ENCODE measurements around the gene DOCK9. TPM values are rescaled to one million over a fixed set of nuclear protein-coding genes. Genes with fewer than 3 reads are reported as not detected.
A peak's percentile ranks its signal among the peaks of the same experiment; 100 is the strongest.

DOCK9 gene
- total RNA-seq, 2 experiments from 2014 or later: 129 to 132 TPM

DNA sequence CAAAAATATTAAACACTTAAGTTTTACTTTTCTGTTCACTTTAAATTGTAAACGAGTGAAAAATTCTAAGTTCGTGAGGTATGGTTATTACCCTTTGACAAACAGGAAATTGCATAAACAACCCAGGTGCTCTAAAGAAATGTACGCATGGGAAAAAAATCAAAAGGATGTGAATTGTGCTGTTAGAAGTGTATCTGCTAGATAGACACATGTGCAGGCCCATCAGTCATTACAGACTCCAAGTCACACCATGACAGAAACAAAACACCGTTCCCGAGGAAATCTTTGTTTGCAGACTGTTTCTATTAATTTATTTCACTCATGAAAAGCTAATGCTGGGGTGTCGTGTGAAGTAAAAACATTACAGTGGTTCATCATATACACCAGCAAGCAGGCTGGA lies 17.0 kb upstream of the DOCK9 start:
- peak overlapping the region; percentile 6 for H3K4me3 Mint-ChIP-seq
- H3K9me3 Mint-ChIP-seq: no peaks in the 10 kb centered on the region
- peaks cover 64% of the 10 kb centered on the region for H3K4me1 Mint-ChIP-seq
- peak; percentile 32 for DNase-seq
- H3K36me3 Mint-ChIP-seq (ENCODE audit: low read depth): peaks cover 42% of the 10 kb centered on the region
- H3K27ac Mint-ChIP-seq: peak overlapping the region; percentile 82
- ChIA-PET CTCF (interaction anchor here (0.9 kb wide), 1 partner anchor 10 kb away, joined by 3 read pairs; no protein-coding TSS in a partner anchor), POLR2A (no interaction called here)
- H3K27me3 Mint-ChIP-seq: no peaks in the 10 kb centered on the region

- ChIA-PET CTCF (interaction anchor here (0.9 kb wide), 1 partner anchor 9 kb away, joined by 3 read pairs; no protein-coding TSS in a partner anchor), POLR2A (no interaction called here)
- Mint-ChIP-seq H3K27me3 (no peaks in the 10 kb centered on the region), H3K27ac (no peak overlapping the region), H3K9me3 (no peaks in the 10 kb centered on the region), H3K4me1 (peaks cover 61% of the 10 kb centered on the region), H3K4me3 (no peak overlapping the region), H3K36me3 (ENCODE audit: low read depth) (peaks cover 45% of the 10 kb centered on the region)
- DNase-seq: no peak
Observed at GRCh38 chr13:98994080-98994479, 16.2 kb upstream of the DOCK9 start.

- H3K4me1 Mint-ChIP-seq: peaks cover 52% of the 10 kb centered on the region
- ChIA-PET POLR2A (no interaction called here), CTCF (interaction anchor here (1.1 to 1.5 kb wide), 2 partner anchors 11 to 36 kb away, joined by 3 to 4 read pairs; no protein-coding TSS in a partner anchor)
- H3K4me3 Mint-ChIP-seq: no peak overlapping the region
- peaks cover 38% of the 10 kb centered on the region for H3K36me3 Mint-ChIP-seq (ENCODE audit: low read depth)
- DNase-seq: no peak
- no peaks in the 10 kb centered on the region for H3K9me3 Mint-ChIP-seq
- no peak overlapping the region for H3K27ac Mint-ChIP-seq
- no peaks in the 10 kb centered on the region for H3K27me3 Mint-ChIP-seq
Observed at GRCh38 chr13:98992355-98992754, 14.5 kb upstream of the DOCK9 start.

DNA sequence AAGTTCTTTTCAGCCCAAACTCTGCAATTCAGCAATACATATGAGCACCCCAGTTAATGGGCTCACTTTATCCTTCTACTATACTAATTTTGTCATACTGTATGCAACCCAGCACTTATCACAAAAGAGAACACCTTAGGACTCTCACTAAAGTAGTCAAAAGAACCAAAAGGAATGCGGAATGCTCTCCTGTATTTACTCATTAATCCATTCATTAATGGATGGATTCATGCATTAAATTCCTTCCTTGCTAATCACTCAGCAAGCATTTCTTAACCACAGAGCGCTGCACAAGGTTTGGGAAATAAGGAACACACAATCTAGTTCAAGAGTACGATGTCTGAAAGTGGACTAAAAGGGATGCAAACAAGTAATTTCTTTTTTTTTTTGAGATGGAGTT lies 12.8 kb upstream of the DOCK9 start:
- no peak for DNase-seq
- ChIA-PET CTCF (no interaction called here), POLR2A (no interaction called here)
- H3K9me3 Mint-ChIP-seq: no peaks in the 10 kb centered on the region
- peaks cover 30% of the 10 kb centered on the region for H3K36me3 Mint-ChIP-seq (ENCODE audit: low read depth)
- H3K4me1 Mint-ChIP-seq: peaks cover 40% of the 10 kb centered on the region
- H3K27me3 Mint-ChIP-seq: no peaks in the 10 kb centered on the region
- no peak overlapping the region for H3K27ac Mint-ChIP-seq
- H3K4me3 Mint-ChIP-seq: no peak overlapping the region

DNA sequence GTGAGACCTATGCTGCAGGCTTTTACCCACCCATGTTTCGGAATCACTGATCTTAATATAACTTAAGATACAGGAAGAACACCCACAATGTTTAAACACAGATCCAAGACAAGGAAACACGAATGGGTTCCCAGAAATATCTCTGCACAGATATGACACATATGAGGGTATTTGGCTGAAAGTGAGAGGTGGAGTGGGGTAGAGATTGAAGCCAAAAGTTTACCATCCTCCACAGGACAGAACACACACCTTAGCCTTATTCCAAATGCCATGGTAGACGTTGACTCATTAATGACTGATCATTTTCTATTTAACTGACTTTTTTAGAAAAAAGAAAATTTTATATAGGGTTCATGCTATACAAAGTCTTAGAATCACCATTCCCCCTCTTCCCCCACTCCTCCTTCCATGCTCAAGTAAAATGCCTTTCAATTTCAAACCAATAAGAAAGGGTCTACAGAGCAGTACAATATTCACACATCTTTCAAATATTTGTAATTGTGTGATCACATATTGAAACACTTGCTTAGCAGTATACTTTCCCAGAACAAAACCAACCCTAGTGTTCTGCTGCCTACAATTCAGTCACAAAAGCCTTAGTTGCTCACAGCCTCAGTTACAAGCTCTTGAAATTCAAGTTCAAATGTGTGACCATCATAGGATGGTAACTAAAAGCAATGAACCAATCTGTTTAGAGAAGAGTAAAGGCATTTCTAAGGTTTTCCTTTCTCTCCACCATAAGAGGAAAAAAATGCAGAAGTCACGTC lies 11.8 kb upstream of the DOCK9 start:
- H3K27me3 Mint-ChIP-seq: no peaks in the 10 kb centered on the region
- H3K4me3 Mint-ChIP-seq: no peak overlapping the region
- no peak overlapping the region for H3K27ac Mint-ChIP-seq
- peaks cover 25% of the 10 kb centered on the region for H3K36me3 Mint-ChIP-seq (ENCODE audit: low read depth)
- H3K9me3 Mint-ChIP-seq: no peaks in the 10 kb centered on the region
- POLR2A ChIA-PET: no interaction called here
- H3K4me1 Mint-ChIP-seq: peaks cover 34% of the 10 kb centered on the region
- CTCF ChIA-PET: interaction anchor here (0.6 kb wide), 1 partner anchor 38 kb away, joined by 3 read pairs; no protein-coding TSS in a partner anchor
- no peak for DNase-seq

- Mint-ChIP-seq H3K27ac (no peak overlapping the region), H3K9me3 (no peaks in the 10 kb centered on the region), H3K4me1 (peaks cover 36% of the 10 kb centered on the region), H3K4me3 (no peak overlapping the region), H3K36me3 (ENCODE audit: low read depth) (peaks cover 28% of the 10 kb centered on the region), H3K27me3 (no peaks in the 10 kb centered on the region)
- ChIA-PET POLR2A (no interaction called here), CTCF (no interaction called here)
- DNase-seq: no peak
Observed at GRCh38 chr13:98988780-98989179, 10.9 kb upstream of the DOCK9 start.

DNA sequence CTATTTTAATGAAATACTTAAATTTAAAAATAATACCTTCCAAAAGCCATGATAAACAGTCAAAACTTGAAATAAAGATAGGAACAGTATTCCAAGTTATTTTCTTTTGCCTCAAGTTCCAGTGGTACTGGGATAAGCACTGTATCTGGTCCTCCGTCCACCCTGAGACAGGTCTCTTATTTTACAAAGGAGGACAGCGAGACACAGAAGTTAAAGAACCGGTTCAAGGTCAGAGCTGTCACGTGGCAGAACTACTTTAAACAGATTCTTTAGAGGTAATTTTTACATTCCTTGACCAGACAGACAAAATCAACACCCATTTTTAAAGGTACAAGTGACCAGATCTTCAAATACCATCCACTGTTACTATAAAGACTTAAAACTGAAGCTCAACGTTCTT lies 10.4 kb upstream of the DOCK9 start:
- Mint-ChIP-seq H3K4me3 (no peak overlapping the region), H3K27me3 (no peaks in the 10 kb centered on the region), H3K27ac (no peak overlapping the region), H3K9me3 (no peaks in the 10 kb centered on the region), H3K4me1 (peaks cover 34% of the 10 kb centered on the region), H3K36me3 (ENCODE audit: low read depth) (peaks cover 25% of the 10 kb centered on the region)
- CTCF ChIA-PET: interaction anchor here (0.5 kb wide), 1 partner anchor 700 kb away, joined by 3 read pairs; no protein-coding TSS in a partner anchor
- POLR2A ChIA-PET: no interaction called here
- DNase-seq: no peak

- H3K27ac Mint-ChIP-seq: no peak overlapping the region
- POLR2A ChIA-PET: no interaction called here
- DNase-seq: no peak
Observed at GRCh38 chr13:98987275-98987674, 9.4 kb upstream of the DOCK9 start.

GRCh38 chr13:98986226-98986846 lies 8.5 kb upstream of the DOCK9 start:
- no peak overlapping the region for H3K4me3 Mint-ChIP-seq

More at GRCh38 chr13:98987275-98987674, 9.4 kb upstream of the DOCK9 start:
- no peaks in the 10 kb centered on the region for H3K27me3 Mint-ChIP-seq
- H3K36me3 Mint-ChIP-seq (ENCODE audit: low read depth): peaks cover 20% of the 10 kb centered on the region
- no peak overlapping the region for H3K4me3 Mint-ChIP-seq
- H3K4me1 Mint-ChIP-seq: peaks cover 38% of the 10 kb centered on the region
- CTCF ChIA-PET: interaction anchor here (0.7 to 1.3 kb wide), 4 partner anchors 9 to 14 kb away, joined by 3 to 4 read pairs (median 4); no protein-coding TSS in a partner anchor
- no peaks in the 10 kb centered on the region for H3K9me3 Mint-ChIP-seq

DNA sequence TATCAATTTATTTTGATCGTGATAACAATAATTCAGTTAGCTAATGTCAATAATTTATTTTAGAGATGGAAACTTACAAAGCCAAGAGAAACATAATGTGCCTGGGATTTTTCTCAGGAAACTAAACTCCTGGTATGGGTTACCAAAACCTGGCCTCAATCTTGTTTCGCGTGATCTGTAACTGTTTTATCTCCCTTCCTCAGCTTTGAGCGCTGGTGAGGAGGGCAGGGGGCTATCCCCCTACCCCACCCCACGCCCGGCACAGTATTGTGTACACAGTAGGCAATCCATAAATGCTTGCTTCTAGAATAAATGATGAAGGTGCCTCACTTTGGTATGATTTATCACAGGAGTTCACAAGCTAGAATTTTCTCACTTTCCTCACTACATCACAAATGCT lies 7.7 kb upstream of the DOCK9 start:
- Mint-ChIP-seq H3K4me3 (no peak overlapping the region), H3K27me3 (no peaks in the 10 kb centered on the region), H3K36me3 (ENCODE audit: low read depth) (peaks cover 21% of the 10 kb centered on the region), H3K9me3 (no peaks in the 10 kb centered on the region), H3K27ac (no peak overlapping the region), H3K4me1 (peaks cover 52% of the 10 kb centered on the region)
- POLR2A ChIA-PET: no interaction called here
- DNase-seq: no peak
- CTCF ChIA-PET: interaction anchor here (1.0 to 2.3 kb wide), 7 partner anchors 9 to 95 kb away, joined by 3 to 6 read pairs (median 3); no protein-coding TSS in a partner anchor

More at GRCh38 chr13:98986226-98986846, 8.5 kb upstream of the DOCK9 start:
- H3K36me3 Mint-ChIP-seq (ENCODE audit: low read depth): peaks cover 21% of the 10 kb centered on the region
- no peaks in the 10 kb centered on the region for H3K9me3 Mint-ChIP-seq
- DNase-seq: no peak
- H3K4me1 Mint-ChIP-seq: peaks cover 48% of the 10 kb centered on the region
- ChIA-PET CTCF (interaction anchor here (1.0 to 2.3 kb wide), 5 partner anchors 10 to 25 kb away, joined by 3 to 6 read pairs (median 4); no protein-coding TSS in a partner anchor), POLR2A (no interaction called here)
- H3K27me3 Mint-ChIP-seq: no peaks in the 10 kb centered on the region
- no peak overlapping the region for H3K27ac Mint-ChIP-seq

GRCh38 chr13:98984983-98985382 lies 7.1 kb upstream of the DOCK9 start:
- peaks cover 16% of the 10 kb centered on the region for H3K36me3 Mint-ChIP-seq (ENCODE audit: low read depth)
- POLR2A ChIA-PET: no interaction called here
- CTCF ChIA-PET: interaction anchor here (1.3 to 2.3 kb wide), 5 partner anchors 10 to 95 kb away, joined by 3 to 6 read pairs (median 3); no protein-coding TSS in a partner anchor

DNA sequence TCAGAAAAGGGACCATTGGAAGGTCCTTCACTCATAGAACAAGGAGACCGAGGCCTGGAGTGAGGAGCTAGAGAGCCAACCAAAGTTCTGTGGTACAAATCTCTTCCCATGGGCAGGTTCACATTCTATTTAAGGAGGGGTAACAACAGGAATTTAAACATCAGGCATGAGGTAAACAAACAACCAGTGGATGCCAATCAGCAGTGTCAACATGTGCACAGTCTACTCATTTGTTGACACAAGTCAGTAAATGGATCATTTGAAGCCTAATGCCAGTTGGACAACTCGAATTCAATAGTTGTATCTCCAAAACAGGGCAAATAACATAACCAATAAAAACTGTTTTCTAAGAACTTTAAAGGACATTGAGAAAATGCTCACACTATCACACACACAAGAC lies 6.3 kb upstream of the DOCK9 start:
- H3K4me1 Mint-ChIP-seq: peaks cover 45% of the 10 kb centered on the region
- H3K27ac Mint-ChIP-seq: no peak overlapping the region

More at GRCh38 chr13:98984983-98985382, 7.1 kb upstream of the DOCK9 start:
- H3K27ac Mint-ChIP-seq: no peak overlapping the region
- no peak overlapping the region for H3K4me3 Mint-ChIP-seq
- DNase-seq: no peak
- no peaks in the 10 kb centered on the region for H3K27me3 Mint-ChIP-seq
- H3K9me3 Mint-ChIP-seq: no peaks in the 10 kb centered on the region
- H3K4me1 Mint-ChIP-seq: peaks cover 50% of the 10 kb centered on the region

DNA sequence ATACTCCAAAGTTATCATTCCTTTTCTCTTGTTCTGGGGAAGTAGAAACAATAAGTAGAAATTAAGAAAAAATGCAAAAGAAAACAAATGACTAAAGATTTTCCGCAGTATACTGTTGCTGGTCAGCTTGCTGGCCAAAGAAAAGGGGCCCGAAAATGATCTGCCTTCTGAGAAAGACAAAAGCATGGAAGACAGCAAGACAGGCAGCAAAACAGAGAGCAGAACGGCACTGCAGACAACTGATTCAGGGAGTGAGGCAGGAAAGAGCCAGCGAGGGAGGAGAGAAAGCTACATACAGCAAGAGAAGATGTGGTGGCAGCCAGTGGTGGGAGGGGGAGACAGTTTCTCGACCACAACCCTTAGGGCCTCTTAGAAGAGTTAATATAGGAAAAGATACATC lies 5.3 kb upstream of the DOCK9 start:
- Mint-ChIP-seq H3K36me3 (ENCODE audit: low read depth) (peaks cover 11% of the 10 kb centered on the region), H3K4me1 (peaks cover 40% of the 10 kb centered on the region), H3K4me3 (no peak overlapping the region), H3K27me3 (no peaks in the 10 kb centered on the region), H3K9me3 (no peaks in the 10 kb centered on the region), H3K27ac (no peak overlapping the region)
- ChIA-PET POLR2A (no interaction called here), CTCF (interaction anchor here (1.1 kb wide), 1 partner anchor 13 kb away, joined by 3 read pairs; no protein-coding TSS in a partner anchor)
- DNase-seq: no peak

More for the DNA sequence above, 6.3 kb upstream of the DOCK9 start:
- H3K9me3 Mint-ChIP-seq: no peaks in the 10 kb centered on the region
- CTCF ChIA-PET: interaction anchor here (2.3 kb wide), 1 partner anchor 13 kb away, joined by 6 read pairs; no protein-coding TSS in a partner anchor
- DNase-seq: no peak
- no peaks in the 10 kb centered on the region for H3K27me3 Mint-ChIP-seq
- peaks cover 11% of the 10 kb centered on the region for H3K36me3 Mint-ChIP-seq (ENCODE audit: low read depth)
- no peak overlapping the region for H3K4me3 Mint-ChIP-seq
- POLR2A ChIA-PET: no interaction called here
